ENCODE data around the gene DEPP1. TPM values are rescaled to one million over a fixed set of nuclear protein-coding genes. Genes with fewer than 3 reads are reported as not detected.
"Not testable (repeated sequence)": the region's sequence is repeated elsewhere in the genome, so short reads cannot be mapped to it uniquely, and the experiment has no call there.

Gene DEPP1
- 29.6 TPM for total RNA-seq

- peak; percentile 55 for DNase-seq
These were observed at the start of gene DEPP1 for GRCh38 chr10:44978570-44979280. TSS of gene DEPP1 (minus strand) at chr10:44978809. CDS start at chr10:44978030, 779 bp downstream.

DNA sequence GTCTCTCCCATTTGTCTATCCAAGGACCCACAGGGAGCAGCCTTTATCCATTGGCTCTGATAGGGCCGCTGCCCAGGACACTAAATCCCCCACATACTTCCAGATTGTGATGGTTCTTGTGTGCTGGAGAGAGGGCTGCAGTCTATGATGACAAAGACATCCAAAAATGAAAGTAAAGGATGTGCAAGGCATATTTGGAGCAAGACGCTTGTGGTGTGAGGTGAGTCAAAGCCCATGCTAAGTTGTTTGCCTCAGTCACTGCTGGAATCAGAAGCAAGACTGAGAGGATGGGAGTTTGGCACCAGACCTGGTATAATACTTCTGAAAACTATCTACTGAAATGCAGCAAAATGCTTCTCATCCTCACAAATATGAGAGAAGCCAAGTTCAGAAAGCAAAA is 44.8 kb upstream of the DEPP1 start:
- no peak for DNase-seq

DNA sequence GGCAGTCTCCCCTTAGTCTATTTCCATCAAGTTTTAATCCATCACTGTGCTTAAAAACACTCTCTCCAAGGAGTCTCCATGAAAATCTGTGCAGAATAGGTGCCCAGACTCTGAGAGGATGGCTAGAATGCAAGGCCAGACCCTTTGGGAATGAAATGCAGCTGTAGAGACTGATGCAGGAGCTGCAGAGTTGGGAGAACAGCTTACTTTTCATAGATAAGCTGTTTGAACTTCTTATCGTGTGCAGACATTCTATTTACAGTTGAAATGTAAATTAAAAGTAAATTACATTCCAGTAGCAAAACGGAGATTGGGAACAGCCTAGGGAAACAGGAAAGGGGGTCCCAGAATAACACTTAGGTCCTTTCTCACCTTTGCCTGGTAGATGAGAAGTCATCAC is 37.0 kb upstream of the DEPP1 start:
- DNase-seq, result no peak

- not testable (repeated sequence) for DNase-seq
These were observed 35.9 kb upstream of the DEPP1 start for GRCh38 chr10:45014557-45014956.

GRCh38 chr10:45008524-45009161 is 30.0 kb upstream of the DEPP1 start:
- peak; percentile 83 for DNase-seq

GRCh38 chr10:45006276-45007030 is 27.8 kb upstream of the DEPP1 start:
- no peak for DNase-seq

- DNase-seq, result no peak
These were observed 26.7 kb upstream of the DEPP1 start for GRCh38 chr10:45005284-45005683.

DNA sequence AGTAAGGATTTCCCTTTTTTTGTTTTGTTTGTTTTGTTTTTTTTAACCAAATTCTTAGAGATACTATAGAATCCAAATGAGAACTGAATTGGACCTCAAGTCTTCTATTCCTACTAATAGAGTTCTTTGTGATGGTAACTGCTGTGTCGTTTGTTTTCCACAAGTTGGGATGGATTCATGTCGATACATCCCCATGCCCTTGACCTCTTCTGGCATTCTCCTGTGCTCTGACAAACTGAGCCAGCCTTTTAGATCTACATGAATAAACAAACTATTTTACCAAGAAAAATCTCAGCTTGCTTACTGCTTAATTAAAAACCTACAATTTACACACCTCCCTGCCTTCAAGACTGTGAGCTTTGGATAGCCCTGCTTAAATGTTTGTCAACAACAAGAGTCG is 26.1 kb upstream of the DEPP1 start:
- DNase-seq, result no peak

DNA sequence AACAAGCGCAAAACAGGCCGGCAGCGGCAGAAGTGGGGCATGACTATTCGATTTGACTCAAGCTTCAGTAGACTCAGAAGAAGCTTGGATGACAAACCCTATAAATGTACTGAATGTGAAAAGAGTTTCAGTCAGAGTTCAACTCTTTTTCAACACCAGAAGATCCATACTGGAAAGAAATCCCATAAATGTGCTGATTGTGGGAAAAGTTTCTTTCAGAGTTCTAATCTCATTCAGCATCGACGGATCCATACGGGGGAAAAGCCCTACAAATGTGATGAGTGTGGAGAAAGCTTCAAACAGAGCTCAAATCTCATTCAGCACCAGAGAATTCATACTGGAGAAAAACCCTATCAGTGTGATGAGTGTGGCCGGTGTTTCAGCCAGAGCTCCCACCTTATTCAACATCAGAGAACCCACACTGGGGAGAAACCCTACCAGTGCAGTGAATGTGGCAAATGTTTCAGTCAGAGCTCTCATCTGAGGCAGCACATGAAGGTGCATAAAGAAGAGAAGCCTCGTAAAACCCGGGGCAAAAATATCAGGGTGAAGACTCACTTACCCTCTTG is 24.9 kb upstream of the DEPP1 start:
- DNase-seq, result no peak

- DNase-seq, result peak; percentile 55
These were observed 23.0 kb upstream of the DEPP1 start for GRCh38 chr10:45001381-45002148.

DNA sequence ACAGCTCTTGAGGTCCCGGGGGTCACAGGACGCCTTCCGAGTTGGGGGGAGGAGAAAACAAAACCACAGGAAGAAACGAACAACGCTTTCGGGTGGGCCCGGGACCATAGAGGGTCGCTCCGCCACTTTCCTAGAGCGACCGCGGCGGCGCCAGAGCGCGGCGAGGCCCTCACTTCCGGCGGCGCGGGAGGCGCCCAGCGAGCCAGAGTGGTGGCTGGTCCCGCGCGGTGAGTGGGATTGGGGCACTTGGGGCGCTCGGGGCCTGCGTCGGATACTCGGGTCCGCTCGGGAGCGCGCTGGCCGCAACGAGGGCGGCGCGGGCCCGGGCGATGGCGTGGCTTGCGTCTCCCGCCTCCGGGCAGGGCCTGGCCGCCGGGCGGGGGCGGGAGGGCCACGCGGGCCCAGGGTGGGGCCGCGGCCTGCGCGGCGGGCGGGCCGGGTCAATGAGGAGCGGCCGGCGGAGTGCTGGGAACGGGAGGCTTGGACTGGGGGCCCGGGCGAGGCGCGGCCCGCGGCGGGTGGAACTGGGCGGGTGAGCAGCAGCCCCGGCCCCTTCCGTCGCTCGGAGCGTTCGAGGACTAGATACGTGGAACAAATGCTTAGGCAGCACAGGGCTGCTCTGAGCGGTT is 22.3 kb upstream of the DEPP1 start, which contains the start of gene ZNF22:
Gene ZNF22 (plus strand): TSS at position 172 of the 629 bp plus-strand sequence. CDS start 2,446 bp downstream, outside the sequence.
- DNase-seq, result peak; percentile 77

- DNase-seq, result peak; percentile 77
These were observed 21.6 kb upstream of the DEPP1 start for GRCh38 chr10:45000138-45000751.

- no peak for DNase-seq
These were observed 19.6 kb upstream of the DEPP1 start for GRCh38 chr10:44998146-44998631.

DNA sequence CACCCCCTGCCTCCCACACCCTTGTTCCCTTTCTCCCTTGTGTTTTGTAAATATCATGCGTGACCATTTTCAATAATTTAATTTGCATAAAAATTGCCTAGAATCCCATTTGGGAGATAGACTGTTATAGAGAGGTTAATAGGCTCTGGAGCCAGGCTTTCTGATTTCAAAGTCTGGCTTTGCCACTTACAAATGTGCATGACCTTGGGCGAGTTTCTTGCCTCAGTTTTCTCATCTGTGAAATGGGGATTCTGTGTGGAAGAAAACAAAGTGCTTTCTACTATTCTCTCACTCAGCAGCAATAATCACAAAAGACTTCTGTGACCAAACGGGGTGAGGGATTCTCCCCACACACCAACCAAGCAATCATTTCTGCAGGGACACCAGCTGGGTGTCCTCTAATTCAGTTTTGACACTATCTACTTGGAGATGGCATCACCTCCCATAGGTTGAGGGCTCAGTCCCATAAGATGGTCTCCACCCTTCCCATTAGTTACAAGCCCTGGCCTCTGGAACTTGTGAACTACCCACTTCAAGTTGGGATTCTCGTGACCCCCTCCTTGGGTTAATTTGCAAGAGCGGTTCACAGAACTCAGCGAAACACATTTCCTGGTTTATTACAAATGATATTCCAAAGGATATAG is 18.6 kb upstream of the DEPP1 start:
- DNase-seq, result no peak

- peak; percentile 53 for DNase-seq
These were observed 17.5 kb upstream of the DEPP1 start for GRCh38 chr10:44995914-44996669.

- DNase-seq, result no peak
These were observed 16.9 kb upstream of the DEPP1 start for GRCh38 chr10:44995581-44995913.

DNA sequence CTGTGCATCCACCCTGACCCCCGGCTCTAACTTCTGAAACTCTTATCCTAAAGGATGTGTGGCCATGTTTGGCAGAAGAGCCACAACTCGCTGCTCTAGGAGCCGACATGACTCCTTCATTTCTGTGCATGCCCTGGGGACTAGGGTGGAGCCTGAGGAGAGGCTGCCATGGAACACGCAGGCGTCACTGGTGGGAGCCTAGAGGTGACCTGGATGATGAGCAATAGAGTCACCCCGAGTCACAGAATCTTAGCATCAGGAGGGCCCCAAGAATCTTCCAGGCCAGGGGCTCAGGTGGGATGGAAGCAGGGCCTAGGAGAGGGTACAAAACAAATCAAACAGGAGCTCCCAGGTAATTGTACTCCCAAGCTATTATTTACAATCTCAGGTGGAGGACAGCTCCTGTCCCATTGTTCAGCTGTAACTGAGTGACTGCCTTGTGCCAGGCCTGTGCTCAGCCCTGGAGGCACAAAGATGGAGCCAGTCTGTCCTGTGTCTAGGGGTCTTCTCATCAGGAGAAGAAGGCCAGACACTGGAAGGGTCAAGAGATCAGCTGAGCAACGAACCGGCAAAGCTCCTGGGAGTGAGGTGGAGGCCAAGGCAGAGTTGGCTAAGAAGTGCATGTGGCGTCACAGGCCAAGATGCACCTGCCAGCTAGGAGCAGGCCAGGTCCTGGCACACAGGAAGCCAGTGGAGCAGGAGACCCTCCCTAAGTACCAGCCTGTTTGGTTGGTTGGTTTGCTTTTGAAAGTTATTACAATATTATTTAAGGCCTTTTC is 16.3 kb upstream of the DEPP1 start:
- DNase-seq, result no peak

GRCh38 chr10:44993922-44994751 is 15.5 kb upstream of the DEPP1 start:
- DNase-seq, result no peak
